HepG2 (cell line): Measurements from ENCODE around the gene WDSUB1. TPM values are rescaled to one million over a fixed set of nuclear protein-coding genes. Genes with fewer than 3 reads are reported as not detected.

Experiments
- ATAC-seq: fragments of 200-7000 bp; cut with Tn5 transposase; 3 replicates; pipeline ENCODE4 v1.9.1; 2020; ENCODE audit warnings: mild to moderate bottlenecking, moderate library complexity
- BruUV-seq: library from RNA; stranded (reverse); fragments of 400-500 nt; replicated peaks from 2 replicates; lab custom pipeline; 2021; lab: Mats Ljungman, UMichigan
- CTCF ChIA-PET: fragments of 300-600 bp; formaldehyde crosslinking; extraction: SDS; loops from one replicate; lab custom pipeline; 2021; ENCODE audit warnings: low total read pairs, inconsistent platforms, low intra/inter-chr PET ratio; lab: Yijun Ruan, JAX
- POLR2A ChIA-PET: fragments of 350-600 bp; sonication (Branson Sonifier 250); formaldehyde crosslinking; loops from one replicate; lab custom pipeline; 2020; ENCODE audit warnings: antibody characterized with exemption, inconsistent platforms; lab: Yijun Ruan, JAX
- DNase-seq: peaks from one replicate; pipeline ENCODE4 v3.0.0-alpha.2; 2015; ENCODE audit warnings: low spot score
- FAIRE-seq: peaks from 3 replicates; lab custom pipeline; 2011; peaks lifted over from hg19 to GRCh38; lab: Jason Lieb, UNC
- H2AFZ ChIP-seq: one replicate; pipeline ENCODE4 v1.6.1; 2011; ENCODE audit warnings: low read length, inconsistent platforms
- H3K27ac ChIP-seq: fragments of 300-600 bp; 3 replicates; pipeline ENCODE4 v1.8.0; 2011; ENCODE audit warnings: mixed run types, mild to moderate bottlenecking, mixed read lengths, low read length, inconsistent platforms; ENCODE audit not compliant: insufficient read depth; ENCODE audit errors: extremely low read length
- H3K27me3 ChIP-seq, 2 experiments: fragments of 200-600 bp in 1 of 2; 2 replicates in 1 of 2; 3 replicates in 1 of 2; pipeline versions ENCODE4 v1.6.0 to v1.8.0; 2011; ENCODE audit warnings: low read length in 2 of 2, mild to moderate bottlenecking in 2 of 2, moderate library complexity in 2 of 2, inconsistent platforms in 1 of 2; ENCODE audit not compliant: insufficient read depth in 2 of 2, control insufficient read depth in 1 of 2
- H3K36me3 ChIP-seq, 2 experiments: fragments of 200-600 bp in 1 of 2; replicated peaks in 1 of 2; 2 replicates in 1 of 2; 3 replicates in 1 of 2; pipeline versions ENCODE4 v1.5.1 to v1.8.0; 2011; ENCODE audit warnings: low read length in 2 of 2, inconsistent platforms in 1 of 2; ENCODE audit not compliant: insufficient read depth in 2 of 2, control insufficient read depth in 1 of 2
- H3K4me1 ChIP-seq: 2 replicates; pipeline ENCODE4 v1.5.1; 2012; ENCODE audit warnings: low read length, inconsistent platforms; ENCODE audit not compliant: insufficient read depth
- H3K4me2 ChIP-seq: 2 replicates; pipeline ENCODE4 v1.6.0; 2011; ENCODE audit warnings: low read depth, low read length, inconsistent platforms
- H3K4me3 ChIP-seq, 3 experiments: fragments of 200-600 bp in 1 of 3; sonication (generic), shearing (Covaris generic) in 1 of 3; replicated peaks in 1 of 3; 2 replicates each; pipeline ENCODE4 v1.5.1; 2011 to 2016; ENCODE audit warnings: low read length in 3 of 3, inconsistent platforms in 2 of 3, low read depth in 2 of 3, mild to moderate bottlenecking in 2 of 3, control low read depth in 1 of 3, mixed read lengths in 1 of 3; ENCODE audit not compliant: insufficient read depth in 1 of 3
- H3K79me2 ChIP-seq: one replicate; pipeline ENCODE4 v1.6.1; 2011; ENCODE audit warnings: low read length, inconsistent platforms; ENCODE audit not compliant: insufficient read depth
- H3K9ac ChIP-seq: 2 replicates; pipeline ENCODE4 v1.6.0; 2011; ENCODE audit warnings: mild to moderate bottlenecking, low read depth, low read length, inconsistent platforms; ENCODE audit not compliant: insufficient read depth
- H3K9me3 ChIP-seq: 2 replicates; pipeline ENCODE4 v1.5.1; 2012; ENCODE audit warnings: mild to moderate bottlenecking, low read length
- H4K20me1 ChIP-seq: 2 replicates; pipeline ENCODE4 v1.6.0; 2011; ENCODE audit warnings: inconsistent platforms, mild to moderate bottlenecking, low read length, moderate library complexity; ENCODE audit not compliant: insufficient read depth
- FOSL2 ChIP-seq: sonication (generic); formaldehyde crosslinking; IDR thresholded peaks from 2 replicates; pipeline ENCODE4 v1.4.0; 2020; ENCODE audit warnings: missing genetic modification reagents
- NFE2L2 ChIP-seq: fragments of 150-350 bp; IDR thresholded peaks from 2 replicates; pipeline ENCODE4 v1.6.1; 2014; ENCODE audit warnings: low read length
- SAFB2 ChIP-seq: sonication (generic); formaldehyde crosslinking; IDR thresholded peaks from 2 replicates; pipeline ENCODE4 v1.5.1; 2020; ENCODE audit warnings: missing genetic modification reagents, low read depth, mild to moderate bottlenecking, borderline replicate concordance
- SP1 ChIP-seq, 2 experiments: fragments of 450-650 bp in 1 of 2; sonication (generic) in 1 of 2; formaldehyde crosslinking in 1 of 2; IDR thresholded peaks; 2 replicates each; pipeline versions ENCODE4 v1.4.0 to v1.6.1; 2016 to 2020; ENCODE audit warnings: missing genetic modification reagents in 1 of 2
- SPEN ChIP-seq: sonication (generic); formaldehyde crosslinking; IDR thresholded peaks from 2 replicates; pipeline ENCODE4 v1.5.1; 2020; ENCODE audit warnings: low read depth, mild to moderate bottlenecking, missing genetic modification reagents
- ZNF383 ChIP-seq: sonication (generic); formaldehyde crosslinking; IDR thresholded peaks from 2 replicates; pipeline ENCODE4 v1.4.0; 2020; ENCODE audit warnings: missing genetic modification reagents, mild to moderate bottlenecking, borderline replicate concordance
- WGBS: methylation state at CpG from one replicate; pipeline ENCODE4 v1.1.6; 2017; ENCODE audit warnings: low lambda C conversion rate; 5-methylcytosine and 5-hydroxymethylcytosine counted together
- in situ Hi-C: cut with HindIII; loops from 2 replicates; pipeline ENCODE4 v1.10.0; 2017; ENCODE audit warnings: low pct_unique_long_range_greater_than_20kb; ENCODE audit not compliant: extremely low pct_ligation_motif_present
- intact Hi-C: fragments of 100-400 bp; cut with micrococcal nuclease; formaldehyde crosslinking; loops from one replicate; pipeline ENCODE4 v1.10.0; 2022; ENCODE audit not compliant: unreplicated experiment
- polyA plus RNA-seq, 8 experiments: library from polyadenylated mRNA; depleted of rRNA in 3 of 8; stranded (reverse) in 7 of 8; unstranded in 1 of 8; fragments of >200 nt; fragmentation: Illumina TruSeq in 4 of 8; extraction: Trizol in 4 of 8; gene quantifications; 2 replicates each; pipeline versions ENCODE4 v1.2.1 to v1.2.3, GENCODE V29; 2011 to 2016; ENCODE audit warnings: low read depth in 4 of 8, missing spikeins in 1 of 8, mixed read lengths in 1 of 8; ENCODE audit not compliant: insufficient read depth in 1 of 8
- total RNA-seq, 5 experiments: library from RNA; depleted of rRNA; stranded (reverse); fragments of >200 nt; fragmentation: Illumina TruSeq; extraction: Trizol; gene quantifications; 2 replicates each; pipeline ENCODE4 v1.2.3, GENCODE V29; 2016; ENCODE audit warnings: low read depth in 1 of 5
- TF ChIP-seq, protein P1 (sequence below): sonication (generic); formaldehyde crosslinking; IDR thresholded peaks from 2 replicates; pipeline ENCODE4 v1.5.0; 2020; ENCODE audit warnings: mild to moderate bottlenecking, missing genetic modification reagents, borderline replicate concordance

The WDSUB1 gene
- total and polyA plus RNA-seq, 2 of the 13 experiments (the other 11 are each of a cell fraction or from before 2014, with no cell fraction given): 10.1 to 10.7 TPM

DNA sequence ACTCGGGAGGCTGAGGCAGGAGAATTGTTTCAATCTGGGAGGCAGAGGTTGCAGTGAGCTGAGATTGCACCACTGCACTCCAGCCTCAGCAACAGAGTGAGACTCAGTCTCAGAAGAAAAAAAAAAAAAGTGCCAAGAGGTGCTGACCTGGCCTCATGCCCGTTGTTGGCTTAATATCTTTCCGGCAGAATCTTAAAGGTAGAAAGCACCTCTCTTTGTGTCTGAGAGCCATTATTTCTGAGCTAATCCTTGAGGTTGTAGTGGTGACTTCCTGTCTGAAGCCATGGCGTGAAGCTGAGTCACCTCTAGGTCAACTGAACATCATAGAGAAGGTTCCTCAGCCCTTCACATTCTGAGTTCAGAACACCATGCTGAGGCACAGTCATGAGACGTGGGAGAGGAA is 60.4 kb downstream of the WDSUB1 start:
- in situ Hi-C loops (no loop called here), intact Hi-C loops (no loop called here)
- Histone ChIP-seq H3K9me3 (no peaks in the 10 kb centered on the region), H3K36me3 (peaks cover 1 to 4% of the 10 kb centered on the region in 2 experiments; a peak in 2 of 5 replicates), H2AFZ (no peak overlapping the region), H3K4me1 (no peaks in the 10 kb centered on the region), H4K20me1 (no peaks in the 10 kb centered on the region), H3K4me3 (no peak overlapping the region), H3K79me2 (no peaks in the 10 kb centered on the region), H3K4me2 (no peak overlapping the region)
- peak; percentile 27; the same call in 2 of the 3 replicates for ATAC-seq
- peak; percentile 23 for DNase-seq
- peak; percentile 34; the same call in 1 of the 2 replicates for TF ChIP-seq FOSL2 (CRISPR knock-in tag)
- TF ChIP-seq SP1 (IDR thresholded peaks at IDR 0.05): no peak
- TF ChIP-seq SP1 (CRISPR knock-in tag; IDR thresholded peaks at IDR 0.05): no peak
- TF ChIP-seq, all 625 proteins: peak for 1
- Histone ChIP-seq H3K9ac (no peak overlapping the region), H3K27me3 (no peaks in the 10 kb centered on the region), H3K27ac (no peak overlapping the region)
- no TSS peak for BruUV-seq
- WGBS: 54% methylated on average over 5 of the region's 5 CpGs
- POLR2A ChIA-PET: no interaction called here
- FAIRE-seq: no peak
- CTCF ChIA-PET: no interaction called here

DNA sequence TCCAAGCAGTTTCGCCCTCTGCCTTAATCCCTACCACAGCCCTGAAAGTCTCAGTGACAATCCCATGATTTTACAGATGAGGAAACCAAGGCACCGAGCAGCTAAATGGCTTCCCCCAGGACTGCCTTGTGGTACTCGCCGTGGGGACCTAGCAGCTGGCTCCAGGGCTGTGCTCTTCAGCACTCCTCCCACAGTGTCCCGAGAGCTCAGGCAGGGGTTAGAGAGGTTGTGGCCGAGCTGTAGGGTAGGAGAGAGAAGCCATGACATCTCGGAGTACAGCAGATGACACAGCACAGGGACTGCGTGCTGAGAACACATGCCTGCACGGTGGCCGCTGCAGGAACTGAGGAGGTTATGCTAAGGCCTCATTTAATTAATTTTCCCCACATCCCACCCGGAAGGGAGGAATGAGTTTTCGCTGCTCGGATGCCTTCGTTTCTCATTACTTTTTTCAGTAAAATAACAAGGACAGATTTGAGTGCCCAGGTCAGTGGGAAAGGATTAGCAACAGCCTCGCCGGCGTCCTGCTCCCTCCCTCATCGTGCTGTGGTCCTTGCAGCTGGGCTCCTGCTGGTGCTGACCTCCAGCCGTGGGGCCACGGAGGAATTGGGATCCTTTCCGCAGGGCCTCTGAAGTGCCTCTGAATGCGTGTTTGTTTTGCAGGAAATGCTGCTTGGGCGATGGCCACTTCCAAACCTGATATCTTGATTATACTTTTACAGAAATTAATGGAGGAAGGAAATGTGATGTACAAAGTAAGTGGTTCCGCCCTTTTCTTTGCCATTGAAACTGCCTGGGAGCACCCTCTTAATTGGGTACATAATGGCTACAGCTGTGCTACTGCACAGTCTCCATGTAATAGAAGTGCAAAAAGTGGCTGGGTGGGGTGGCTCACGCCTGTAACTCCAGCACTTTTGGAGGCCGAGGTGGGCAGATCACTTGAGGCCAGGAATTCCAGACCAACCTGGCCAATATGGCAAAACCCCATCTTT is 61.2 kb downstream of the WDSUB1 start:
- Histone ChIP-seq H4K20me1 (no peaks in the 10 kb centered on the region), H3K9me3 (no peaks in the 10 kb centered on the region), H3K4me2 (no peak overlapping the region), H3K27ac (no peak overlapping the region), H3K4me3 (no peak overlapping the region), H3K9ac (no peak overlapping the region), H2AFZ (no peak overlapping the region), H3K79me2 (no peaks in the 10 kb centered on the region), H3K27me3 (no peaks in the 10 kb centered on the region), H3K36me3 (peaks cover 1 to 4% of the 10 kb centered on the region in 2 experiments; a peak in 2 of 5 replicates)
- DNase-seq (no peak), FAIRE-seq (no peak)
- WGBS: 89% methylated on average over 26 of the region's 26 CpGs
- ChIA-PET CTCF (no interaction called here), POLR2A (no interaction called here)
- in situ Hi-C loops (no loop called here), intact Hi-C loops (no loop called here)
- TF ChIP-seq ZNF383 (CRISPR knock-in tag): no peak
- TF ChIP-seq, protein P1, sequence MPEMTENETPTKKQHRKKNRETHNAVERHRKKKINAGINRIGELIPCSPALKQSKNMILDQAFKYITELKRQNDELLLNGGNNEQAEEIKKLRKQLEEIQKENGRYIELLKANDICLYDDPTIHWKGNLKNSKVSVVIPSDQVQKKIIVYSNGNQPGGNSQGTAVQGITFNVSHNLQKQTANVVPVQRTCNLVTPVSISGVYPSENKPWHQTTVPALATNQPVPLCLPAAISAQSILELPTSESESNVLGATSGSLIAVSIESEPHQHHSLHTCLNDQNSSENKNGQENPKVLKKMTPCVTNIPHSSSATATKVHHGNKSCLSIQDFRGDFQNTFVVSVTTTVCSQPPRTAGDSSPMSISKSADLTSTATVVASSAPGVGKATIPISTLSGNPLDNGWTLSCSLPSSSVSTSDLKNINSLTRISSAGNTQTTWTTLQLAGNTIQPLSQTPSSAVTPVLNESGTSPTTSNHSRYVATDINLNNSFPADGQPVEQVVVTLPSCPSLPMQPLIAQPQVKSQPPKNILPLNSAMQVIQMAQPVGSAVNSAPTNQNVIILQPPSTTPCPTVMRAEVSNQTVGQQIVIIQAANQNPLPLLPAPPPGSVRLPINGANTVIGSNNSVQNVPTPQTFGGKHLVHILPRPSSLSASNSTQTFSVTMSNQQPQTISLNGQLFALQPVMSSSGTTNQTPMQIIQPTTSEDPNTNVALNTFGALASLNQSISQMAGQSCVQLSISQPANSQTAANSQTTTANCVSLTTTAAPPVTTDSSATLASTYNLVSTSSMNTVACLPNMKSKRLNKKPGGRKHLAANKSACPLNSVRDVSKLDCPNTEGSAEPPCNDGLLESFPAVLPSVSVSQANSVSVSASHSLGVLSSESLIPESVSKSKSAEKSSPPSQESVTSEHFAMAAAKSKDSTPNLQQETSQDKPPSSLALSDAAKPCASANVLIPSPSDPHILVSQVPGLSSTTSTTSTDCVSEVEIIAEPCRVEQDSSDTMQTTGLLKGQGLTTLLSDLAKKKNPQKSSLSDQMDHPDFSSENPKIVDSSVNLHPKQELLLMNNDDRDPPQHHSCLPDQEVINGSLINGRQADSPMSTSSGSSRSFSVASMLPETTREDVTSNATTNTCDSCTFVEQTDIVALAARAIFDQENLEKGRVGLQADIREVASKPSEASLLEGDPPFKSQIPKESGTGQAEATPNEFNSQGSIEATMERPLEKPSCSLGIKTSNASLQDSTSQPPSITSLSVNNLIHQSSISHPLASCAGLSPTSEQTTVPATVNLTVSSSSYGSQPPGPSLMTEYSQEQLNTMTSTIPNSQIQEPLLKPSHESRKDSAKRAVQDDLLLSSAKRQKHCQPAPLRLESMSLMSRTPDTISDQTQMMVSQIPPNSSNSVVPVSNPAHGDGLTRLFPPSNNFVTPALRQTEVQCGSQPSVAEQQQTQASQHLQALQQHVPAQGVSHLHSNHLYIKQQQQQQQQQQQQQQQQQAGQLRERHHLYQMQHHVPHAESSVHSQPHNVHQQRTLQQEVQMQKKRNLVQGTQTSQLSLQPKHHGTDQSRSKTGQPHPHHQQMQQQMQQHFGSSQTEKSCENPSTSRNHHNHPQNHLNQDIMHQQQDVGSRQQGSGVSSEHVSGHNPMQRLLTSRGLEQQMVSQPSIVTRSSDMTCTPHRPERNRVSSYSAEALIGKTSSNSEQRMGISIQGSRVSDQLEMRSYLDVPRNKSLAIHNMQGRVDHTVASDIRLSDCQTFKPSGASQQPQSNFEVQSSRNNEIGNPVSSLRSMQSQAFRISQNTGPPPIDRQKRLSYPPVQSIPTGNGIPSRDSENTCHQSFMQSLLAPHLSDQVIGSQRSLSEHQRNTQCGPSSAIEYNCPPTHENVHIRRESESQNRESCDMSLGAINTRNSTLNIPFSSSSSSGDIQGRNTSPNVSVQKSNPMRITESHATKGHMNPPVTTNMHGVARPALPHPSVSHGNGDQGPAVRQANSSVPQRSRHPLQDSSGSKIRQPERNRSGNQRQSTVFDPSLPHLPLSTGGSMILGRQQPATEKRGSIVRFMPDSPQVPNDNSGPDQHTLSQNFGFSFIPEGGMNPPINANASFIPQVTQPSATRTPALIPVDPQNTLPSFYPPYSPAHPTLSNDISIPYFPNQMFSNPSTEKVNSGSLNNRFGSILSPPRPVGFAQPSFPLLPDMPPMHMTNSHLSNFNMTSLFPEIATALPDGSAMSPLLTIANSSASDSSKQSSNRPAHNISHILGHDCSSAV (CRISPR knock-in tag): no peak
- no peak for TF ChIP-seq NFE2L2
- no peak for TF ChIP-seq SPEN (CRISPR knock-in tag)
- TF ChIP-seq SAFB2: no peak
- TF ChIP-seq, all 625 proteins: peak for 0
- no peaks in the 10 kb centered on the region for H3K4me1 ChIP-seq
- BruUV-seq: no TSS peak
- ATAC-seq: peak; percentile 24; the same call in 2 of the 3 replicates
